ENCODE data around the gene POFUT1. TPM values are rescaled to one million over a fixed set of nuclear protein-coding genes. Genes with fewer than 3 reads are reported as not detected.
"Not testable (repeated sequence)": the region's sequence is repeated elsewhere in the genome, so short reads cannot be mapped to it uniquely, and the experiment has no call there.

Gene POFUT1
- total and polyA plus RNA-seq, 5 donors = 16.6 to 29.3 (median 27.6) TPM

- H3K4me3 ChIP-seq (ENCODE audit: low read length) = peak overlapping the region; percentile 71
- H3K27me3 ChIP-seq (ENCODE audit: control insufficient read depth, insufficient read depth) = no peaks in the 10 kb centered on the region
- H3K9me3 ChIP-seq (ENCODE audit: control insufficient read depth, low read length) = no peaks in the 10 kb centered on the region
- peaks cover 12% of the 10 kb centered on the region for H3K4me1 ChIP-seq (ENCODE audit: control insufficient read depth, insufficient read depth, low read length)
- 5% methylated on average over 86 of the region's 88 CpGs for WGBS
- DNase-seq = peak; percentile 60 to 83 (median 77)
- peak overlapping the region; percentile 13 for H3K27ac ChIP-seq (ENCODE audit: low read length)
- ATAC-seq = peak; percentile 53 to 57
- intact Hi-C loops (cut with DNase I) = no loop called here
These were observed 17.7 kb upstream of the POFUT1 start for GRCh38 chr20:32189691-32190615.

- H3K4me1 ChIP-seq (ENCODE audit: control insufficient read depth, insufficient read depth, low read length) = peaks cover 12% of the 10 kb centered on the region
These were observed 16.9 kb upstream of the POFUT1 start for GRCh38 chr20:32190616-32191415.

GRCh38 chr20:32191422-32191821, 16.3 kb upstream of the POFUT1 start:
- no peak overlapping the region for H3K4me3 ChIP-seq (ENCODE audit: low read length)
- intact Hi-C loops (cut with DNase I) = no loop called here
- ATAC-seq (no peak), DNase-seq (no peak)
- peaks cover 12% of the 10 kb centered on the region for H3K4me1 ChIP-seq (ENCODE audit: control insufficient read depth, insufficient read depth, low read length)
- no peaks in the 10 kb centered on the region for H3K27me3 ChIP-seq (ENCODE audit: control insufficient read depth, insufficient read depth)
- WGBS = 82% methylated on average over 3 of the region's 3 CpGs
- H3K27ac ChIP-seq (ENCODE audit: low read length) = no peak overlapping the region
- no peaks in the 10 kb centered on the region for H3K9me3 ChIP-seq (ENCODE audit: control insufficient read depth, low read length)

More at GRCh38 chr20:32190616-32191415, 16.9 kb upstream of the POFUT1 start:
- intact Hi-C loops (cut with DNase I) = no loop called here
- Histone ChIP-seq H3K4me3 (ENCODE audit: low read length) (peak overlapping the region; percentile 71), H3K27me3 (ENCODE audit: control insufficient read depth, insufficient read depth) (no peaks in the 10 kb centered on the region), H3K9me3 (ENCODE audit: control insufficient read depth, low read length) (no peaks in the 10 kb centered on the region), H3K27ac (ENCODE audit: low read length) (no peak overlapping the region)
- ATAC-seq (no peak), DNase-seq (no peak)
- WGBS = 38% methylated on average over 14 of the region's 14 CpGs

- H3K27ac ChIP-seq (ENCODE audit: low read length) = no peak overlapping the region
- DNase-seq (no peak), ATAC-seq (no peak)
- H3K27me3 ChIP-seq (ENCODE audit: control insufficient read depth, insufficient read depth) = no peaks in the 10 kb centered on the region
- H3K4me3 ChIP-seq (ENCODE audit: low read length) = no peak overlapping the region
- intact Hi-C loops (cut with DNase I) = no loop called here
- peaks cover 12% of the 10 kb centered on the region for H3K4me1 ChIP-seq (ENCODE audit: control insufficient read depth, insufficient read depth, low read length)
- H3K9me3 ChIP-seq (ENCODE audit: control insufficient read depth, low read length) = no peaks in the 10 kb centered on the region
These were observed 15.8 kb upstream of the POFUT1 start for GRCh38 chr20:32191873-32192272.

GRCh38 chr20:32192698-32193097, 15.0 kb upstream of the POFUT1 start:
- no peaks in the 10 kb centered on the region for H3K9me3 ChIP-seq (ENCODE audit: control insufficient read depth, low read length)
- H3K4me1 ChIP-seq (ENCODE audit: control insufficient read depth, insufficient read depth, low read length) = peaks cover 12% of the 10 kb centered on the region
- DNase-seq (no peak), ATAC-seq (peak; percentile 4 to 71)
- no peak overlapping the region for H3K27ac ChIP-seq (ENCODE audit: low read length)
- intact Hi-C loops (cut with DNase I) = no loop called here
- H3K4me3 ChIP-seq (ENCODE audit: low read length) = no peak overlapping the region
- WGBS = 53% methylated on average over 3 of the region's 3 CpGs
- no peaks in the 10 kb centered on the region for H3K27me3 ChIP-seq (ENCODE audit: control insufficient read depth, insufficient read depth)

GRCh38 chr20:32193336-32193735, 14.3 kb upstream of the POFUT1 start:
- H3K27ac ChIP-seq (ENCODE audit: low read length); ATAC-seq; H3K4me3 ChIP-seq (ENCODE audit: low read length); H3K9me3 ChIP-seq (ENCODE audit: control insufficient read depth, low read length); intact Hi-C loops (cut with DNase I); H3K27me3 ChIP-seq (ENCODE audit: control insufficient read depth, insufficient read depth); DNase-seq: not testable (repeated sequence)
- peaks cover 10% of the 10 kb centered on the region for H3K4me1 ChIP-seq (ENCODE audit: control insufficient read depth, insufficient read depth, low read length)
- WGBS = 90% methylated on average over 5 of the region's 5 CpGs

- DNase-seq = no peak
- H3K4me3 ChIP-seq (ENCODE audit: low read length) = no peak overlapping the region
- intact Hi-C loops (cut with DNase I) = no loop called here
- H3K9me3 ChIP-seq (ENCODE audit: control insufficient read depth, low read length) = no peaks in the 10 kb centered on the region
- whole genome bisulfite sequencing = 61% methylated on average over 6 of the region's 6 CpGs
- H3K27ac ChIP-seq (ENCODE audit: low read length) = no peak overlapping the region
- H3K4me1 ChIP-seq (ENCODE audit: control insufficient read depth, insufficient read depth, low read length) = peaks cover 4% of the 10 kb centered on the region
- ATAC-seq = no peak
- no peaks in the 10 kb centered on the region for H3K27me3 ChIP-seq (ENCODE audit: control insufficient read depth, insufficient read depth)
These were observed 13.7 kb upstream of the POFUT1 start for GRCh38 chr20:32193996-32194395.

- WGBS = 72% methylated on average over 7 of the region's 7 CpGs
- Histone ChIP-seq H3K4me3 (ENCODE audit: low read length) (no peak overlapping the region), H3K4me1 (ENCODE audit: control insufficient read depth, insufficient read depth, low read length) (no peaks in the 10 kb centered on the region), H3K27ac (ENCODE audit: low read length) (no peak overlapping the region), H3K9me3 (ENCODE audit: control insufficient read depth, low read length) (no peaks in the 10 kb centered on the region), H3K27me3 (ENCODE audit: control insufficient read depth, insufficient read depth) (no peaks in the 10 kb centered on the region)
- intact Hi-C loops (cut with DNase I) = no loop called here
- ATAC-seq (no peak), DNase-seq (no peak)
These were observed 12.1 kb upstream of the POFUT1 start for GRCh38 chr20:32195581-32195980.

GRCh38 chr20:32196613-32197012, 11.1 kb upstream of the POFUT1 start:
- ATAC-seq; H3K27ac ChIP-seq (ENCODE audit: low read length); intact Hi-C loops (cut with DNase I); H3K27me3 ChIP-seq (ENCODE audit: control insufficient read depth, insufficient read depth); H3K9me3 ChIP-seq (ENCODE audit: control insufficient read depth, low read length); H3K4me3 ChIP-seq (ENCODE audit: low read length); DNase-seq; H3K4me1 ChIP-seq (ENCODE audit: control insufficient read depth, insufficient read depth, low read length): not testable (repeated sequence)
- WGBS = 95% methylated on average over 11 of the region's 11 CpGs

- H3K27me3 ChIP-seq (ENCODE audit: control insufficient read depth, insufficient read depth); intact Hi-C loops (cut with DNase I); H3K9me3 ChIP-seq (ENCODE audit: control insufficient read depth, low read length); ATAC-seq; H3K4me3 ChIP-seq (ENCODE audit: low read length); H3K4me1 ChIP-seq (ENCODE audit: control insufficient read depth, insufficient read depth, low read length); DNase-seq; H3K27ac ChIP-seq (ENCODE audit: low read length): not testable (repeated sequence)
- 88% methylated on average over 20 of the region's 20 CpGs for WGBS
These were observed 10.5 kb upstream of the POFUT1 start for GRCh38 chr20:32197136-32197535.

- Histone ChIP-seq H3K27ac (ENCODE audit: low read length) (no peak overlapping the region), H3K4me1 (ENCODE audit: control insufficient read depth, insufficient read depth, low read length) (peaks cover 5% of the 10 kb centered on the region), H3K4me3 (ENCODE audit: low read length) (no peak overlapping the region), H3K27me3 (ENCODE audit: control insufficient read depth, insufficient read depth) (no peaks in the 10 kb centered on the region), H3K9me3 (ENCODE audit: control insufficient read depth, low read length) (no peaks in the 10 kb centered on the region)
- intact Hi-C loops (cut with DNase I) = no loop called here
- no peak for DNase-seq
- no peak for ATAC-seq
- 86% methylated on average over 4 of the region's 4 CpGs for WGBS
These were observed 8.7 kb upstream of the POFUT1 start for GRCh38 chr20:32199006-32199405.

Measured in right cardiac atrium (tissue), 5 donors.